ENCODE data around the gene ACBD5.
"Not testable (repeated sequence)": the region's sequence is repeated elsewhere in the genome, so short reads cannot be mapped to it uniquely, and the experiment has no call there.

Gene ACBD5

DNA sequence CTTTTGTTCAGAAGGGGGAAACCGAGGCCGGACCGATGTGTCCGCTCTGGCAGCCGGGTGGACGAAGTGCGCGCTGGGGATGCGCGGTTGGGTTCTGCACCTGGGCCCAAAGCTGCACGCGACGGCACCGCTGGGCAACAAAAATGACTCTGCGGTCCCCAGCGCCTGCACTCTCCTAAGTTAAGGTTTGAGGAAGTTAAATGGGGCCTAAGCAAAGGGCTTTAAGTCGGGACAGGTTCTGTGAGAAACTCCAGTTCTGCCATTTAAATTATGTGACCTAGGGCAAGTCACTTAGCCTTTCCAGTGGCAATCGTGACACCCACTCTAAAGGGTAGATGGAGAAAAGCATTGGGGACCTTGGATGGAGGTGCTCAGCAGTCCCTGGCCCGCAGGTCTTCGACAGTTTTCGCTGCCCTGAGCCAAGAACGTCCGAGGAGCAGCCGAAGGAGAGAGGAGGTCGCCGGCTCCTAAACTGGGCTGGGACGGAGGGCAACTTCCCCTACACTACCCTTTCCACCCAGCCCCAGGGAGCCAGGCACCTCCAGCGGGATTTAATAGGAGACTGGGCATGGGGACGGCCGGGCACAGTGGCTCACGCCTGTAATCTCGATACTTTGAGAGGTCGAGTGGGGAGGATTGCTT is 534 bp upstream of the ACBD5 start:
- peak in 5 of 6 experiments; percentile 27 to 76 (median 46) for DNase-seq

DNA sequence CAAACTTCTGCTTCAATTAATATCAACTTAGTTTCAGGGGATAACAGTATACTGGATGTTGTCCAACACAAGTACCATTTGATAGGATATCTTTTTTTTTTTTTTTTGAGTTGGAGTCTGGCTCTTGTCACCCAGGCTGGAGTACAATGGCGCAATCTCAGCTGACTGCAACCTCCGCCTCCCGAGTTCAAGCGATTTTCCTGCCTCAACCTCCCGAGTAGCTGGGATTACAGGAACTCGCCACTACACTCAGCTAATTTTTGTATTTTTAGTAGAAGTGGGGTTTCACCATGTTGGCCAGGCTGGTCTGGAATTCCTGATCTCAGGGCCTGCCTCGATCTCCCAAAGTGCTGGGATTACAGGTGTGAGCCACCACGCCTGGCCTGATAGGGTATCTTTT is 3.1 kb downstream of the ACBD5 start:
- DNase-seq = not testable (repeated sequence)

DNA sequence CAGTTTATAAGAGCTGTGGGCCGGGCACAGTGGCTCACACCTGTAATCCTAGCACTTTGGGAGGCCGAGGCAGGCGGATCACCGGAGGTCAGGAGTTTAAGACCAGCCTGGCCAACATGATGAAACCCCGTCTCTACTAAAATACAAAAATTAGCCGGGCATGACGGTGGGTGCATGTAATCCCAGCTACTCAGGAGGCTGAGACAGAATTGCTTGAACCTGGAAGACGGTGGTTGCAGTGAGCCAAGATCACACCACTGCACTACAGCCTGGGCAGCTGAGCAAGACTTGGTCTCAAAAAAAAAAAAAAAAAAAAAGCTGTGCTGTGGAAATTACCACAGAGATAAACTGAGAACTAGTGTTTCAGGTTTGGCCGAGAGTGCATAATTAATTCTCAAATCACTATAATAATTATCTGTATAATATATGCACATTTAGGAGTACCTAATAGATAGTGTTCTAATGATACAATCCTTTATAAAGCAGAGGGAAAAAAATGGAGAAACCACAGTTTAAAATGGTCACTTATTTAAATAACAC is 3.9 kb downstream of the ACBD5 start:
- DNase-seq = not testable (repeated sequence)

DNA sequence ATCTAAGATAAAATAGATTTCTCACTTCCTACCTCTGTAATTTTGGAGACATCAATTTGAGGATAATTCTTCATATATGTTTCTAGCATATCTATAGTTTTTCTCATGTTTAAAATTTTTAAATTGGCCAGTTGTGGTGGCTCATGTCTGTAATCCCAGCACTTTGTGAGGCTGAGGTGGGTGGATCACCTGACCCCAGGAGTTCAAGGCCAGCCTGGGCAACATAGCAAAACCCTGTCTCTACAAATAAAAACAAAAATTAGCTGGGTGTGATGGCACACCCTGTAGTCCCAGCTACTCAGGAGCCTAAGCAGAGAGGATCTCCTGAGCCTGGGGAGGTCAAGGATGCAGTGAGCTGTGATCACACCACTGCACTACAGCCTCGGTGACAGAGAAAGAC is 4.9 kb downstream of the ACBD5 start:
- DNase-seq = no peak

DNA sequence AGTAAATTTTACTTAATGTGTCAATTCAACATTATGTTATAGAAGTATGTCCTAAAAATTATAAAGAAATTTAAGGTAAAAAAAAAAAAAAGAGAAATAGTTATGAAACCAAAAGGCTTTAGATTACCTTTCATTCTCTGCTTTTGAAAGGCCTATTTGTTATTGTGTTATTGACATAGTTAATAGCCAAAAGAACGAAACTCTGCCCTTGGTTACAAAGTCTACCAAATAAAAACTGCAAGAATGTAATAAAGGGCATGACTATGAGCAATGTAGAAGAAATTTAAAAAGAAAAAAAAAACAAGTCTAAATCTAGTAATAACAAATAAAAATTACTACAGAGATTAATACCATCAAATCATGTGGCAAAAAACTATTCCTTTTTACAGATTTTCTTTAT is 10.6 kb downstream of the ACBD5 start:
- no peak for DNase-seq

DNA sequence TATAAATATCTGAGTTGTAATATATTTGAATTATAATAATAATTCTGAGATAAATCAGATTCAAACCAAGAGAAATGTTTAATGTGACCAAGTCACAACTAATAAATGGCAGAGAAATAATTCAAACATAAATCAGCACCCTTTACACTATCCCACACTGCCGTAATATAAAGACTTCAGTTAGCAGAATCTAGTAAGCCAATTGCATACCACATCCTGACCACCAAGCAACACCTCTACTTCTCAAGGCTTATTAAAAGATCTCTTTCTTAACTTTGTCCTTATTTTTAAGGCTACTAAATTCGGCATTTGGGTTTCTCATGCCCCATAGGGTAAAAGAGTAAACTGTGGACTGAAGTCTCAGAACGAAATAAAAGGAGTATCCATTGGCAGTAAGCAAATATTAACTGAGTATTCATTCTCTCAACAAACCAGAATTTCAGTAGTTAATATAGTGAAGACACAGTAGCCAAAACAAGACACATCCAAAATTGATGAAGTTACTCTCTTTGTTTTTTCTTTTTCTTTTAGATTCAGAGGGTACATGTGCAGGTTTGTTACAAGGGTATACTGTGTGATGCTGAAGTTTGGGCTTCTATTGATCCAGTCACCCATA is 14.8 kb downstream of the ACBD5 start:
- peak in 1 of 6 experiments; percentile 3 for DNase-seq

DNA sequence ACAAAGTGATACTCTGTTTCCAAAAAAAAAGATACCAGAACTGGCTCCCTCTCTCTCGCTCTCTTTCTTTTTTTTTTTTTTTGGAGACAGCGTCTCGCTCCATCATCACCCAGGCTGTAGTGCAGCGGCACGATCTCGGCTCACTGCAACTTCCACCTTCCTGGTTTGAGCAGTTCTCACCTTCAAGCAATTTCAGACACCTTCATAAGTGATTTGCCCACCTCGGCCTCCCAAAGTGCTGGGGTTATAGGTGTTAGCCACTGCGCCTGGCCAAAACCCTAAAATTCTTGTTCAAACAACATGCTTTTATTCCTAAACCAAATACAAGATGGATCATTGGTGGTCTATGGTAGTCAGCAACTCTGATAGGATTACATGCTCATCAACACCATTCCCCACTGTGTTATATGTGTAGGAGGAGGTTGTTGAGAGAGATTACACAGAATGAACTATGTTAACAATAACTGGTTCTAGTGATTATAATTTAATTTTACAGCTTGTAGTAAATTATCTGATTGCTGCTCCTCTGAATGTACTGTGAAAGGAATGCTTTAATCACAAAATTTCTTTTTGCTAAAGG is 15.5 kb downstream of the ACBD5 start:
- no peak for DNase-seq

DNA sequence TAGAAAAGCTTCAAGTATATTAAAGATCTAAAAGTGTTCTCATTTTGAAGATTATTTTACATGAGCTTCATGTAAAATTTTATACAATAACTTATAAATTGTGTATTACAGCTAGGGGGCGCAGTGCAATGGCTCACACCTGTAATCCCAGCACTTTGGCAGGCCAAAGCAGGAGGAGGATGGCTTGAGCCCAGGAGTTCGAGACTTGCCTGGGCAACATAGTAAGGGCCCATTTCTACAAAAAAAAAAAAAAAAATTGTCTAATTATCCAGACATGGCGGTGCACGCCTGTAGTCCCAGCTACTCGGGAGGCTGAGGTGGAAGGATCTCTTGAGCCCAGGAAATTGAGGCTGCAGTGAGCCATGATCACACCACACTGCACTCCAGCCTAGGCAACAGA is 16.6 kb downstream of the ACBD5 start:
- DNase-seq = peak in 5 of 6 experiments; percentile 5 to 58 (median 29)

DNA sequence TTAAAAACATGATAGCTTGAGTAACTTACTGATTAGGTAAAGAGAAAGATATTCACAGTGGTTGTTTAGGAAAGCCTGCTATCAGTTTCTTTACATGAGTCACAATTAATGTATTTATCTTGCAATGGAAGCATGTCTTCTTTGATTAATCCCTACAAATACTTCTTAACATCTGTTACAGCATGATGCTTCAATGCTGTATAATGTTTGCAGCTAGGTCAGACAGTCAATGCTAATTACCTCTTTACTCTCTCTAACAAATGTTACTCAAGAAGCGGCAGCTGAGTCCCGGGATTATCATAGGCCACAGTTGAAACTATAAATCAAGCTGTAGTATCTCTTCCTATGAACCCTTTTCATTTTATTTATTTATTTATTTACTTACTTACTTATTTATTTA is 33.2 kb downstream of the ACBD5 start:
- DNase-seq = no peak

DNA sequence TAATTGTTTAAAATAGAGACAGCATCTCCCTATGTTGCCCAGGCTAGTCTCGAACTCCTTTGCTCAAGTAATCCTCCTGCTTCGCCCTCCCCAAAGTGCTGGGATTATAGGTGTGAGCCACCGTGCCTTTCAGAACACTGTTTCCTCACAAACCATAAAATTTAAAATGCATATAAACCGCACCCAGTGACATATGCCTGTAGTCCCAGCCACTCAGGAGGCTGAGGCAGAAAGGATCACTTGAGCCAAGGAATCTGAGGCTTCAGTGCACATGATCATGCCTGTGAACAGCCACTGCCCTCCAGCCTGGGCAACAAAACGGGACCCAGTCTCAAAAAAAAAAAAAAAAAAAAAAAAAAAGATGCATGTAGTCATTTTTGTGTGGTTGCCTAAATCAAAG is 36.8 kb downstream of the ACBD5 start:
- no peak for DNase-seq

DNA sequence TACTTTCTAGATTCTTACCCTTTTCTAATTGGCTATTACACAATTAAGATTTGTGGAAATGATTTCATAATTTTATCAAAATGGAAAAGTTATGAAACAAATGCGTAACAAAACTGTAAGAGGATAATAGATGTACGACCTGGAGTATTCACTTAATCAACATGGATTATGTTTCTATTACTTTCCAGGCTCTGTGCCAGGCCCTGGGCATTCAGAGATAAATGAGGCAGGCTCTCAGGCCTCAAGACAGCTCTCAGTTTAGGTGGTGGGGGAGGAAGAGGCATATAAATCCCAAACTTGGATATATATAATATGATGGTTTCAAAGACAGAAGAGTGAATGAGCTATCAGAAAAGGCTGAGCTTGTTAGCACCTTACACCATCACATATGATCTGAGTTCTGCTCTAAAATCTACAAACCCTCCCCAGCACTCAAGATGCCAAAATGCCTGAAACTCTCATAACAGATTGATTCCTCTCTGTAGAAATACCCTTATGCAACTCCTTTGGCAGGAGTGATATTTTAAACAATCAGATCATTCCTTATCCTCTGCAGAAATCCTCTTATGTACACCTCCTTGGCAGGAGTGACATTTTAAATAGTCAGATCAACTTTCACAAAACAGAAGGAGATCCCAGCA is 42.5 kb downstream of the ACBD5 start:
- no peak for DNase-seq

DNA sequence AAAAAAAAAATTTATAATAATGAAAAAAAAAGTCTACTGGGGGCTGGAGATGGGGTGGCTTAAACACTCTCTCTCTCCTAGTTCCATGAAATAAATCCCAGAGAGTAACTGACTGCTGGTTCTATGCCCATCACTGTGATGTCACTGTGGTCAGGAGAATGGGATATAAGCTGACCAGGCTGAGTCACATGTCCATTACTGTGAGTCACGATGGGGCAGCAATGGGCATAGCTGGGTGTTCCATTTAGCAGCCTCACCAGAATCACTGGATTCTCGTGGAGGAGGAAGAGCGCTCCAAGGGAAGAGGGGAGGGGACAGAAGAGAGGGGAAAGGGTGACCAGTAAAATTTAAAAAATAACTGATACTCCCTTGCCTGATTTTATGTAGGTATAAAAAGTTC is 48.3 kb downstream of the ACBD5 start:
- DNase-seq = no peak

DNA sequence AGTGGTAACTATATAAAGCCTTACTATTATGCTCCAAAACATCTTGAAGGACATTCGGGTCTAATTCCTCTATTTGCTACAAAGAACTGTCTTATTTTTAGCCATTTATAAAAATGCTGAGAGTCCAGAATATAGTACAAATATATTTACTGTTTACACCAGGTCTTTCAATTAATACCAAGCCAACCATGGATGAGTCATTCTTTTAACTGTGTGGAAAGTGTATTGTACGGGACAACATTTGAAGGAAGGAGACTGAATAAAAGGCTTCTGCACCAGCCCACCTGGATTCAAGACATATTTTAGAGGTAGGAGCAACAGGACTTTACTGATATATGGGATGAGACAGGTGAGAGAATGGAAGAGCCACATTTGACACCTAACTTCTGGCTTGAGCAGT is 50.1 kb downstream of the ACBD5 start:
- no peak for DNase-seq

DNA sequence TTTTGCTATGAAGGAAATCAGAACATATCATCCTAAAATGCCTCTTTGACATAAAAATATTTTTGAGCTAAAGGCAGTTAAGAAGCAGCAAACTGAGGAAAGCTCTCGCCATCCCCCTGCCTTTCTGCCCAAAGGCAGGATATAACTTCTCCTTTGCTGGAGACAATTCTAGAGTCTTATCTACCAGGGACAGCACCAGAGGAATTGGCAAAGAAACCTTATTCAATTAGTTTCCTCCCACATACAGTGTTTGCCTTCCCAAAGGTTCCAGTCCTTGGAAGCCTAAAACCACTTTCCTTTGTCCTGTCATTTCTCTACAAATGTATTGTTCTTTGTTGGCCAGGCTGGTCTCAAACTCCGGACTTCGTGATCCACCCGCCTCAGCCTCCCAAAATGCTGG is 51.7 kb downstream of the ACBD5 start:
- no peak for DNase-seq

DNA sequence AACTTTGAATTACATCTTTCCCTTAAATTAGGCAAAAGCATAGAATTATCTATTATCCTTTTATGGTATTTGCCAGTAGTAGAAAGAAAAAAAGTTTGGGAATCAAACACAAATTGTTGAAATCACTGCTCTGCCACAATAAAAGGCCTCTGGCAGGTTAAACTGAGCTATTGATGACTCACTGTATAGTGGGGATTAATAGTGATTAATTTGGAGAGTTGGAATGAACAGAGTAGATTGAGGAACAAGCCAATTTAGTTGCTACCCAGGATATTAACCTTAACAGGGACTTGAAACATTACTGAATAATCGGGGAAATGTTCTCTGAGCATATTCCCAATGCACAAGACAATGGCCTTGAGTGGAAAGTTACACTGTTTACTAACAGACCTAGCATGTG is 52.3 kb downstream of the ACBD5 start:
- DNase-seq = no peak

DNA sequence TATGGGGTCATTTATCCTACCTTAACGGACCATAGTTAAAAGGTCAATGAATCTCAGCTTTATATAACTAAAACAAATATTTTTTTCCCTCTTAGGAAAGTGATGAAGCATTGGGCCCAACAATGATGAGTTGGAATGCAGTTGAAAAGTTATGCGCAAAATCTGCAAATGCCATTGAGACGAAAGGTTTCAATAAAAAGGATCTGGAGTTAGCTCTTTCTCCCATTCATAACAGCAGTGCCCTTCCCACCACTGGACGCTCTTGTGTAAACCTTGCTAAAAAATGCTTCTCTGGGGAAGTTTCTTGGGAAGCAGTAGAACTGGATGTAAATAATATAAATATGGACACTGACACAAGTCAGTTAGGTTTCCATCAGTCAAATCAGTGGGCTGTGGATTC is 70.7 kb downstream of the ACBD5 start:
- DNase-seq = no peak

DNA sequence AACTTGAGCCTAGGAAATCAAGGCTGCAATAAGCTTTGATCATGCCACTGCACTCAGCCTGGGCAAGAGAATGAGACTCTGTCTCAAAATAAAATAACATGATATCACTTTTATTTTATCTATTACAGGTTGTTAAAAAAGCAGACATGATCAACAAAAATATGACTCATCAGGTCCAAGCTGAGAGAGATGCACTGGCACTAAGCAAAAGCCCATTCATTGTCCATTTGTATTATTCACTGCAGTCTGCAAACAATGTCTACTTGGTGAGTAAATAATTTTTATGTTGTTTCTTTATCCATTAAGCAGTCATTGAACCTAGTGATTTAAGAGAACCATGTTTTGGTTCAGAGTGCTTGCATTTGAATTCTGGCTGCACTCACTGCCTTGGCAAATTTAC is 82.2 kb downstream of the ACBD5 start:
- no peak for DNase-seq

DNA sequence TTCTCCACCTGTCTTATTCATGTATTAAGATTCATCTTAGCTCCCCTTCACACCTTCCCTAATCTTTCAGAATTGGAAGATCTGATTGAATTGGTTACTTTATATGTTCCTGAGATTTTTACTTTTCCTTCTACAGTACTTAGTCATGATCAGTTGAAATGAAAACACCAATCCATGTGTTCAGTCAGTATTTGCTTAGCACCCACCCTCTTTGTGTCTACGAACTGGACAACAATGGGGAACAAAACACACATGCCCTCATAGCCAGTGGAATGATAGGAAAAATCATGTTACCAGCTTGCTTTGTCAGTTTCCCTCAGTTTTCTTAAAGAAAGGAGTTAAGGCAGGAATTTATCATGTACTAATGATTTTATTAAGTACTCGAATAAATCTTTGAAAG is 83.4 kb downstream of the ACBD5 start:
- no peak for DNase-seq

DNA sequence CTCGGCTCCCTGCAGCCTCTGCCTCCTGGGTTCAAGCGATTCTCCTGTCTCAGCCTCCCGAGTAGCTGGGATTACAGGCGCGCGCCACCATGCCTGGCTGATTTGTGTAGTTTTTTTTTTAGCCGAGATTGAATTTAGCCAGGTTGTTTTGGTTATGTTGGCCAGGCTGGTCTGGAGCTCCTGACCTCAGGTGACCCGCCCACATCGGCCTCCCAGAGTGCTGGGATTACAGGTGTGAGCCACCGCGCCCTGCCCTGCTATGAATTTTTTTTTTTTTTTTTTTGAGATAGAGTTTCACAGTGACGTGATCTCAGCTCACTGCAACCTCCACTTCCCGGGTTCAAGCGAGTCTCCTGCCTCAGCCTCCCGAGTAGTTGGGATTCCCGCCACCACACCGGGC is 84.0 kb downstream of the ACBD5 start:
- peak in 1 of 6 experiments; percentile 1 for DNase-seq

DNA sequence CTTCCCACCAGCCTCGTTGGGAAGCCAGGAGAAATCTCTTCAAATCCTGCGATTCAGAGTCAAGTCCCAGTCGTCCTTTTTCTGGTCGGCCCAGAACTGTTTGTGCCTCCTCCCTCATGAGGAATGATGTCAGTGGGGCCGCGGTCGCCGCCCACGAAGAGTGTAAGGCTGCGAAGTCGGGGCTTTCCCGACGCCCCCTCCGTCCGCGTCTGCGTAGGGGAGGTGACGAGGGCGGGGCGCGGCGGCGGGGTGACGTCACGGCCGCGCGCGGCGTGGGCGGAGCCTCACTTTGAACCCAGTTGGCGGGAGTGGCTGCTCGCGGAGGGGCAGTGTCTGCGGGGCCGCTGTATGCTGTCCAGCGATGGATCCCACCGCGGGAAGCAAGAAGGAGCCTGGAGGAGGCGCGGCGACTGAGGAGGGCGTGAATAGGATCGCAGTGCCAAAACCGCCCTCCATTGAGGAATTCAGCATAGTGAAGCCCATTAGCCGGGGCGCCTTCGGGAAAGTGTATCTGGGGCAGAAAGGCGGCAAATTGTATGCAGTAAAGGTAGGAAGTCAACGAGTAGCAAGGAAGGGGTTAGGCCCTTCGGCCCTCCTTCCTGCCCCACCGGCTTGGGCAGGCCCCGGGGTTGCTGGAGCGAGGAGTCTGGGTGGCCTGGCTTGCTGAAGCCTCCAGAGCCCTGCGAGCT is 85.4 kb downstream of the ACBD5 start, which contains the start of gene MASTL:
Gene MASTL (plus strand): TSS at position 287 of the 689 bp plus-strand sequence. CDS start 75 bp downstream, at position 362.
- peak; percentile 90 to 95 (median 93) for DNase-seq

DNA sequence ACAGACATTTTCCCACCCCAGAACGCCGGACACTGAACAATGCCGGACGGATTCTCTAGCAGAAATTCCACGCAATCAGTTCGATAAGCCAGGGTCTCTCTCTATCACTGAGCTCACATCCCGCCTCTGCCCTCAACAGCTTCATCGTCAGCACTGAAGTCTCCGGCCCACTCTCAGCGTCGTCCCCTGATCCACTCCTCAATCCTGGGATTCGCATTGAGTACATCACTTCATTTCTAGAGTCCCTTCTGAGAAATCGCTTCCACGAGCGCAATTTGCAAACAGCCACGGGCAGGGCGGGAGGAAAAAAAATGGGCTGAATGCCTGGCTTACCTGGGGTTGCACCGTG is 86.8 kb downstream of the ACBD5 start:
- DNase-seq = no peak

DNA sequence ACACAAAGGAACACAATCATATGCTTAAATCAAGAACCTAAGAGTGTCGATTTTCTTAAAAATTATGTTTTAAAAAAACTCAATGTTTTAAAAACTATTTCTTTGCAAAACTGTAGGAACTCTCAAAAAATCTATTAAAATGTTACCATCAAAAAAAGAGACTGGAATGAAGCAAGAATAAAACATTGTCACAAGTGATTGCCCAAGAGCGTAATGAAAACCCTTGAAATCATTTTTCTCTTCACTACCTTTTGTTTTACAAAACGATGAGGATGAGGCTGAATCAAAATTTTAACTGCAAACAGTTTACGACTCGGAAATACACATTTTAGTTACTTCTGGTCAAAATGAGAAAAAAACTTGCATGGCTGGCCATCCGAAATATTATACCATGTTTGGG is 87.3 kb downstream of the ACBD5 start:
- no peak for DNase-seq

DNA sequence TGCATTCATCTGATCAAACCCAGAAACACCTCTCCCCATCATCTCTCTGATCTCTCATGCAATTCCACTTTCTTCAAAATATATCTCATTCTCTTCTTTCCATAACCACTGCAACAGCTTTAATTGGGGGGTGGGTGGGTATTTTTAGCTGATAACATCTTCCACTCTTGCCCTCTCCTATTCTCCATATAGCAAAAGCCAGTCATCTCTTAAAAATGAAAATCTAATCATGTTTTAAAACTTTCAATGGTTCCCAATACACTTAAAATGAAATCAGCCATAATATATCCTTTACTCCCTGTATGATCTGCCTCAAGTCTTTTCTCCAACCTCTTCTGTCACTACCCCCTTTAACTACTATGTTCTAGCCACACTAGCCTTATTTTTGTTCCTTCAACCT is 87.9 kb downstream of the ACBD5 start:
- no peak for DNase-seq
